Endothelial cell of umbilical vein (primary cell): ENCODE measurements around the gene PSTK. TPM values are rescaled to one million over a fixed set of nuclear protein-coding genes. Genes with fewer than 3 reads are reported as not detected.
A peak's percentile ranks its signal among the peaks of the same experiment; 100 is the strongest.

ENCODE experiments used
- Bru-seq: library from RNA; stranded (reverse); fragments of 400-500 nt; gene quantifications from one replicate; lab custom pipeline; 2021; lab: Mats Ljungman, UMichigan
- BruChase-seq, 2 experiments: library from RNA; stranded (reverse); fragments of 400-500 nt; gene quantifications; one replicate each; lab custom pipeline; 2021; lab: Mats Ljungman, UMichigan
- BruUV-seq: library from RNA; stranded (reverse); fragments of 400-500 nt; replicated peaks from 2 replicates; lab custom pipeline; 2021; lab: Mats Ljungman, UMichigan
- CTCF ChIA-PET: fragments of 300-600, 350-600 bp; sonication (Branson Sonifier 250); formaldehyde crosslinking; loops from one replicate; lab custom pipeline; 2021; ENCODE audit warnings: antibody characterized with exemption, inconsistent platforms; lab: Charles Lee
- POLR2A ChIA-PET: fragments of 300-600, 350-600 bp; sonication (Branson Sonifier 250); formaldehyde crosslinking; loops from one replicate; lab custom pipeline; 2021; ENCODE audit warnings: antibody characterized with exemption, inconsistent platforms; lab: Charles Lee
- DNase-seq: peaks from one replicate; pipeline ENCODE4 v3.0.0-alpha.2; 2011; ENCODE audit warnings: low read depth, low spot score
- FAIRE-seq: peaks from 2 replicates; lab custom pipeline; 2011; peaks lifted over from hg19 to GRCh38; lab: Jason Lieb, UNC
- H2AFZ ChIP-seq: 2 replicates; pipeline ENCODE4 v1.6.0; 2012; ENCODE audit warnings: low read depth, low read length, control low read depth, inconsistent platforms
- H3K27ac ChIP-seq: 2 replicates; pipeline ENCODE4 v1.5.1; 2011; ENCODE audit warnings: low read depth, mild to moderate bottlenecking, control low read depth, low read length, moderate library complexity; ENCODE audit not compliant: insufficient read depth
- H3K27me3 ChIP-seq, 2 experiments: 2 replicates each; pipeline versions ENCODE4 v1.6.0 to v1.6.1; 2011; ENCODE audit warnings: low read length in 2 of 2, mixed read lengths in 1 of 2; ENCODE audit not compliant: control insufficient read depth in 2 of 2, insufficient read depth in 2 of 2
- H3K36me3 ChIP-seq, 2 experiments: 2 replicates in 1 of 2; 3 replicates in 1 of 2; pipeline ENCODE4 v1.5.1; 2011; ENCODE audit warnings: low read length in 2 of 2, mild to moderate bottlenecking in 1 of 2, moderate library complexity in 1 of 2; ENCODE audit not compliant: control insufficient read depth in 2 of 2, insufficient read depth in 2 of 2; ENCODE audit errors: extremely low read depth in 1 of 2
- H3K4me1 ChIP-seq: 3 replicates; pipeline ENCODE4 v1.5.1; 2011; ENCODE audit warnings: mild to moderate bottlenecking, low read length; ENCODE audit not compliant: control insufficient read depth, insufficient read depth; ENCODE audit errors: extremely low read depth
- H3K4me2 ChIP-seq: 2 replicates; pipeline ENCODE4 v1.6.1; 2011; ENCODE audit warnings: low read length, control low read depth, mixed read lengths; ENCODE audit not compliant: insufficient read depth
- H3K4me3 ChIP-seq, 3 experiments: fragments of 200-600 bp in 1 of 3; sonication (generic), shearing (Covaris generic) in 1 of 3; replicated peaks in 1 of 3; 2 replicates each; pipeline ENCODE4 v1.5.1; 2011 to 2016; ENCODE audit warnings: control low read depth in 3 of 3, low read length in 3 of 3, mild to moderate bottlenecking in 2 of 3, inconsistent platforms in 1 of 3, low read depth in 1 of 3, moderate library complexity in 1 of 3; ENCODE audit not compliant: insufficient read depth in 1 of 3
- H3K79me2 ChIP-seq: 2 replicates; pipeline ENCODE4 v1.6.0; 2012; ENCODE audit warnings: low read length, inconsistent platforms; ENCODE audit not compliant: control insufficient read depth, insufficient read depth
- H3K9ac ChIP-seq: replicated peaks from 2 replicates; pipeline ENCODE3; 2011; ENCODE audit warnings: low read length, control low read depth; ENCODE audit not compliant: insufficient read depth; ENCODE audit errors: extremely low read depth
- H3K9me1 ChIP-seq: replicated peaks from 3 replicates; pipeline ENCODE4 v1.6.0; 2011; ENCODE audit warnings: mild to moderate bottlenecking, low read length; ENCODE audit not compliant: control insufficient read depth, insufficient read depth; ENCODE audit errors: extremely low read depth
- H3K9me3 ChIP-seq: replicated peaks from 2 replicates; pipeline ENCODE4 v1.5.1; 2012; ENCODE audit warnings: low read length, inconsistent platforms; ENCODE audit not compliant: control insufficient read depth, insufficient read depth
- H4K20me1 ChIP-seq: replicated peaks from 2 replicates; pipeline ENCODE3; 2011; ENCODE audit warnings: mild to moderate bottlenecking, low read length; ENCODE audit not compliant: control insufficient read depth, insufficient read depth; ENCODE audit errors: extremely low read depth
- CTCF ChIP-seq, 2 donors: IDR thresholded peaks; 1 replicate in 1 of 2; 2 replicates in 1 of 2; pipeline ENCODE4 v1.5.1; 2011; ENCODE audit warnings: low read length in 2 of 2, mild to moderate bottlenecking in 2 of 2, moderate library complexity in 2 of 2, control low read depth in 1 of 2, inconsistent platforms in 1 of 2, low read depth in 1 of 2; ENCODE audit not compliant: insufficient read depth in 1 of 2; ENCODE audit errors: extremely low read depth in 1 of 2
- EZH2 ChIP-seq: IDR thresholded peaks from 2 replicates; pipeline ENCODE4 v1.6.1; 2012; ENCODE audit warnings: borderline replicate concordance, low read depth, mild to moderate bottlenecking, moderate library complexity, low read length, inconsistent platforms; ENCODE audit not compliant: severe bottlenecking
- GATA2 ChIP-seq: IDR thresholded peaks from 2 replicates; pipeline ENCODE4 v1.7.0; 2011; ENCODE audit warnings: low read depth, mild to moderate bottlenecking, moderate library complexity, mixed read lengths, low read length; ENCODE audit not compliant: insufficient read length, insufficient read depth
- JUN ChIP-seq: IDR thresholded peaks from 2 replicates; pipeline ENCODE4 v1.6.1; 2011; ENCODE audit warnings: borderline replicate concordance, low read depth; ENCODE audit not compliant: insufficient read length, insufficient read depth
- MAX ChIP-seq: IDR thresholded peaks from 2 replicates; pipeline ENCODE4 v1.6.1; 2011; ENCODE audit not compliant: insufficient read depth, insufficient read length
- MYC ChIP-seq: IDR thresholded peaks from one replicate; pipeline ENCODE4 v1.6.1; 2011; ENCODE audit warnings: mild to moderate bottlenecking, low read depth, low read length
- POLR2A ChIP-seq: IDR thresholded peaks from 2 replicates; pipeline ENCODE4 v1.6.1; 2012; ENCODE audit warnings: low read depth, mild to moderate bottlenecking, control low read depth, low read length
- POLR2AphosphoS5 ChIP-seq: IDR thresholded peaks from 2 replicates; pipeline ENCODE4 v1.6.1; 2012; ENCODE audit warnings: low read depth, mild to moderate bottlenecking, control low read depth, low read length, moderate library complexity; ENCODE audit not compliant: insufficient read depth
- dilution Hi-C: fragments of 300-500 bp; cut with MboI; formaldehyde crosslinking; loops from one replicate; pipeline ENCODE4 v1.15.0; 2019; ENCODE audit warnings: low sequenced_read_pairs; ENCODE audit not compliant: extremely low pct_ligation_motif_present
- intact Hi-C: fragments of 100-400 bp; cut with micrococcal nuclease; formaldehyde crosslinking; loops from one replicate; pipeline ENCODE4 v1.10.0; 2022
- long read RNA-seq: library from polyadenylated mRNA; stranded (forward); transcript quantifications from one replicate; pipeline ENCODE4 v2.0.0, GENCODE V29; 2021
- polyA minus RNA-seq, 3 experiments: library from RNA; depleted of rRNA, polyadenylated mRNA; stranded (reverse); fragments of >200 nt; gene quantifications; 1 replicate in 1 of 3; 2 replicates in 2 of 3; pipeline ENCODE4 v1.2.3, GENCODE V29; 2011
- polyA plus RNA-seq, 4 experiments: library from polyadenylated mRNA; depleted of rRNA in 3 of 4; stranded (reverse) in 3 of 4; unstranded in 1 of 4; fragments of >200 nt; gene quantifications; 2 replicates each; pipeline versions ENCODE4 v1.2.1 to v1.2.3, GENCODE V29; 2011 to 2012; ENCODE audit warnings: missing spikeins in 1 of 4
- total RNA-seq: library from RNA; stranded (reverse); gene quantifications from 2 replicates; pipeline ENCODE4 v1.2.3, GENCODE V29; 2021

PSTK gene
- total RNA-seq (1.6 and 2.7 TPM in 2 replicates), polyA plus RNA-seq (1.7 and 2.2 TPM in 2 replicates), polyA minus RNA-seq (2.3 and 3.4 TPM in 2 replicates), Bru-seq, nascent RNA (percentile 59 among the genes with signal in this experiment), BruChase-seq, experiment 1, labeled RNA remaining after a 6-hour chase (percentile 40 among the genes with signal in this experiment), BruChase-seq, experiment 2, labeled RNA remaining after a 2-hour chase (percentile 60 among the genes with signal in this experiment)
- 2.6 and 3.0 TPM in 2 replicates for polyA plus RNA-seq (2011; cell fraction: cytosol; rRNA removed)
- 3.8 and 5.8 TPM in 2 replicates for polyA plus RNA-seq (2011; cell fraction: nucleus; rRNA removed)
- 3.7 and 4.3 TPM in 2 replicates for polyA plus RNA-seq (2012)
- 3.5 TPM for polyA minus RNA-seq (2011; cell fraction: cytosol; rRNA and poly(A)+ RNA removed)
- 5.3 and 6.8 TPM in 2 replicates for polyA minus RNA-seq (2011; cell fraction: nucleus; rRNA and poly(A)+ RNA removed)
- long read RNA-seq, transcript PSTK-203 (6 exons, 1,098 nt) = major isoform, 12 of 16 reads
- long read RNA-seq, partial matches to known transcripts = 1 of 16 reads
- long read RNA-seq, other reads (novel, unspliced or antisense) = 2 of 16 reads

GRCh38 chr10:122980209-122981065 lies at the start of gene PSTK:
Gene PSTK, plus strand, starts transcription at chr10:122980401. Its CDS starts 79 bp downstream, at chr10:122980480.
- no peaks in the 10 kb centered on the region for H4K20me1 ChIP-seq
- H3K27ac ChIP-seq = peak within 1 kb of the TSS; percentile 82
- peak; percentile 24 for TF ChIP-seq MAX
- peak; percentile 56 for TF ChIP-seq POLR2A
- peak; percentile 72 for TF ChIP-seq GATA2
- TF ChIP-seq POLR2AphosphoS5 = peak; percentile 77
- TF ChIP-seq JUN = peak; percentile 65
- no peak for TF ChIP-seq EZH2
- TF ChIP-seq MYC = no peak
- TF ChIP-seq CTCF (IDR thresholded peaks at IDR 0.05; ENCODE audit: extremely low read depth in 1 of 2, insufficient read depth in 1 of 2, low read depth in 1 of 2, low read length in 2 of 2) = peak; percentile 84 to 97
- ChIA-PET POLR2A (interaction anchor here (1.4 kb wide), 1 partner anchor 27 kb away, joined by 4 read pairs; no protein-coding TSS in a partner anchor), CTCF (interaction anchor here (0.6 to 5.3 kb wide), 13 partner anchors 10 to 209 kb away, joined by 3 to 30 read pairs (median 4); partner anchors contain the start of genes ACADSB, C10orf88 and IKZF5)
- DNase-seq = peak; percentile 92
- dilution Hi-C loops (no loop called here), intact Hi-C loops (loop anchor here (1.0 kb wide), 4 partner anchors 26 to 579 kb away; partner anchors contain the start of genes BUB3, C10orf88 and IKZF5)
- no peaks in the 10 kb centered on the region for H3K36me3 ChIP-seq
- BruUV-seq = TSS peak; percentile 84
- H3K9me3 ChIP-seq = no peaks in the 10 kb centered on the region
- no peaks in the 10 kb centered on the region for H3K79me2 ChIP-seq
- H2AFZ ChIP-seq = peak within 1 kb of the TSS; percentile 96
- H3K4me1 ChIP-seq = peaks cover 8% of the 10 kb centered on the region
- H3K9ac ChIP-seq = peak within 1 kb of the TSS; percentile 94
- H3K27me3 ChIP-seq = peaks cover 0 to 1% of the 10 kb centered on the region in 2 experiments
- H3K9me1 ChIP-seq = no peaks in the 10 kb centered on the region
- peak within 1 kb of the TSS; percentile 36 to 80 (median 55) for H3K4me3 ChIP-seq
- FAIRE-seq = peak; percentile 80
- H3K4me2 ChIP-seq = peak within 1 kb of the TSS; percentile 97
